CD4-positive, alpha-beta T cell (primary cell): ENCODE results near the gene FAM120B. TPM values are rescaled to one million over a fixed set of nuclear protein-coding genes. Genes with fewer than 3 reads are reported as not detected.
"Not testable (repeated sequence)": the region's sequence is repeated elsewhere in the genome, so short reads cannot be mapped to it uniquely, and the experiment has no call there.

Experiments used
- ATAC-seq: fragments of 200-7000 bp; cut with Tn5 transposase; one replicate; pipeline ENCODE4 v1.10.0; 2022; ENCODE audit warnings: mild to moderate bottlenecking; ENCODE audit not compliant: poor library complexity
- CTCF ChIA-PET: fragments of 350-600 bp; sonication (Branson Sonifier 250); formaldehyde crosslinking; loops from one replicate; lab custom pipeline; 2021; ENCODE audit warnings: antibody characterized with exemption, inconsistent platforms; lab: Charles Lee
- POLR2A ChIA-PET: fragments of 350-600 bp; sonication (Branson Sonifier 250); formaldehyde crosslinking; loops from one replicate; lab custom pipeline; 2021; ENCODE audit warnings: antibody characterized with exemption, inconsistent platforms; lab: Charles Lee
- DNase-seq, 14 experiments: peaks; one replicate each; pipeline ENCODE4 v3.0.0-alpha.2; 2013 to 2020; ENCODE audit warnings: mixed read lengths in 2 of 14
- H3K27ac ChIP-seq, 2 donors: one replicate each; pipeline versions ENCODE4 v1.5.1 to v1.7.0; 2013; ENCODE audit warnings: low read length in 2 of 2, low read depth in 1 of 2, mild to moderate bottlenecking in 1 of 2
- H3K27me3 ChIP-seq, 2 experiments: 1 replicate in 1 of 2; 2 replicates in 1 of 2; pipeline versions ENCODE4 v1.6.1 to v1.7.0; 2013; ENCODE audit warnings: low read length in 2 of 2, control low read depth in 1 of 2, mild to moderate bottlenecking in 1 of 2, moderate library complexity in 1 of 2; ENCODE audit not compliant: insufficient read depth in 2 of 2, control insufficient read depth in 1 of 2
- H3K36me3 ChIP-seq: one replicate; pipeline ENCODE4 v1.6.1; 2013; ENCODE audit warnings: low read length, control low read depth; ENCODE audit not compliant: insufficient read depth
- H3K4me1 ChIP-seq: one replicate; pipeline ENCODE4 v1.6.1; 2013; ENCODE audit warnings: low read length, control low read depth; ENCODE audit not compliant: insufficient read depth
- H3K4me3 ChIP-seq: one replicate; pipeline ENCODE4 v1.5.1; 2013; ENCODE audit warnings: mild to moderate bottlenecking, low read length, moderate library complexity
- H3K9me3 ChIP-seq, 2 experiments: 1 replicate in 1 of 2; 2 replicates in 1 of 2; pipeline versions ENCODE4 v1.6.1 to v1.7.0; 2013; ENCODE audit warnings: low read length in 2 of 2, mild to moderate bottlenecking in 2 of 2, control low read depth in 1 of 2, moderate library complexity in 1 of 2; ENCODE audit not compliant: control insufficient read depth in 1 of 2, insufficient read depth in 1 of 2
- H3K27ac Mint-ChIP-seq: one replicate; pipeline ENCODE4 v1.8.0; 2020; ENCODE audit warnings: mixed read lengths
- H3K27me3 Mint-ChIP-seq: one replicate; pipeline ENCODE4 v1.8.0; 2021; ENCODE audit warnings: mixed read lengths
- H3K36me3 Mint-ChIP-seq: one replicate; pipeline ENCODE4 v1.8.0; 2021; ENCODE audit warnings: low read depth, mixed read lengths
- H3K4me1 Mint-ChIP-seq: one replicate; pipeline ENCODE4 v1.8.0; 2021; ENCODE audit warnings: low read depth, mixed read lengths
- H3K4me3 Mint-ChIP-seq: one replicate; pipeline ENCODE4 v1.8.0; 2020; ENCODE audit warnings: mild to moderate bottlenecking, mixed read lengths
- H3K9me3 Mint-ChIP-seq: one replicate; pipeline ENCODE4 v1.8.0; 2020; ENCODE audit warnings: mixed read lengths
- CTCF ChIP-seq: fragments of 200-600 bp; IDR thresholded peaks from one replicate; pipeline ENCODE4 v1.8.0; 2022; ENCODE audit warnings: antibody characterized with exemption, mild to moderate bottlenecking
- intact Hi-C, 2 experiments: fragments of 100-400 bp; cut with DNase I in 1 of 2; cut with micrococcal nuclease in 1 of 2; formaldehyde crosslinking; loops; one replicate each; pipeline versions ENCODE4 v1.15.1 to v1.9.0; 2023 to 2025; cut with DNase I, micrococcal nuclease
- total RNA-seq, 174 experiments: library from RNA in 2 of 174; stranded (reverse) in 2 of 174; gene quantifications; one replicate each; pipeline ENCODE4 v1.2.3 and lab custom pipeline; 2021 to 2026

The FAM120B gene
- total RNA-seq, 2 experiments from 2014 or later, result 24.1 to 26.7 TPM

GRCh38 chr6:170317076-170317475, 10.5 kb downstream of the FAM120B start:
- Histone ChIP-seq H3K36me3 (peaks cover 33% of the 10 kb centered on the region), H3K9me3 (no peaks in the 10 kb centered on the region), H3K4me3 (no peak overlapping the region), H3K4me1 (peaks cover 9% of the 10 kb centered on the region), H3K27ac (no peak overlapping the region), H3K27me3 (no peaks in the 10 kb centered on the region)
- no peak for TF ChIP-seq CTCF
- H3K27me3 Mint-ChIP-seq, result no peaks in the 10 kb centered on the region
- intact Hi-C loops, result no loop called here
- H3K36me3 Mint-ChIP-seq, result peaks cover 70% of the 10 kb centered on the region
- no peak overlapping the region for H3K4me3 Mint-ChIP-seq
- POLR2A ChIA-PET, result no interaction called here
- ATAC-seq (no peak), DNase-seq (no peak)
- peaks cover 68% of the 10 kb centered on the region for H3K4me1 Mint-ChIP-seq
- no peaks in the 10 kb centered on the region for H3K9me3 Mint-ChIP-seq
- no peak overlapping the region for H3K27ac Mint-ChIP-seq
- CTCF ChIA-PET, result no interaction called here

GRCh38 chr6:170317718-170318117, 11.2 kb downstream of the FAM120B start:
- Mint-ChIP-seq H3K9me3 (no peaks in the 10 kb centered on the region), H3K4me3 (no peak overlapping the region), H3K36me3 (peaks cover 73% of the 10 kb centered on the region), H3K27me3 (no peaks in the 10 kb centered on the region), H3K27ac (no peak overlapping the region), H3K4me1 (peaks cover 70% of the 10 kb centered on the region)
- Histone ChIP-seq H3K9me3 (no peaks in the 10 kb centered on the region), H3K4me1 (peaks cover 9% of the 10 kb centered on the region), H3K36me3 (peaks cover 38% of the 10 kb centered on the region), H3K27ac (no peak overlapping the region), H3K4me3 (no peak overlapping the region), H3K27me3 (no peaks in the 10 kb centered on the region)
- intact Hi-C loops, result no loop called here
- no peak for TF ChIP-seq CTCF
- POLR2A ChIA-PET, result no interaction called here
- no peak for ATAC-seq
- CTCF ChIA-PET, result no interaction called here
- no peak for DNase-seq

- no peak for TF ChIP-seq CTCF
- H3K36me3 Mint-ChIP-seq, result peaks cover 88% of the 10 kb centered on the region
- ATAC-seq (no peak), DNase-seq (no peak)
- intact Hi-C loops, result no loop called here
- Histone ChIP-seq H3K36me3 (peaks cover 77% of the 10 kb centered on the region), H3K4me3 (no peak overlapping the region), H3K4me1 (no peaks in the 10 kb centered on the region), H3K27ac (no peak overlapping the region), H3K9me3 (no peaks in the 10 kb centered on the region), H3K27me3 (no peaks in the 10 kb centered on the region)
- peaks cover 22% of the 10 kb centered on the region for H3K4me1 Mint-ChIP-seq
- no peak overlapping the region for H3K27ac Mint-ChIP-seq
- ChIA-PET CTCF (no interaction called here), POLR2A (no interaction called here)
- H3K27me3 Mint-ChIP-seq, result no peaks in the 10 kb centered on the region
- no peak overlapping the region for H3K4me3 Mint-ChIP-seq
- no peaks in the 10 kb centered on the region for H3K9me3 Mint-ChIP-seq
Observed at GRCh38 chr6:170329321-170329720, 22.8 kb downstream of the FAM120B start.

- H3K27ac Mint-ChIP-seq, intact Hi-C loops, H3K27me3 Mint-ChIP-seq, ATAC-seq, H3K9me3 ChIP-seq, H3K27ac ChIP-seq, H3K4me3 ChIP-seq, POLR2A ChIA-PET, H3K4me1 ChIP-seq, H3K9me3 Mint-ChIP-seq, H3K27me3 ChIP-seq, DNase-seq, H3K4me3 Mint-ChIP-seq: not testable (repeated sequence)
- H3K36me3 Mint-ChIP-seq, result peaks cover 92% of the 10 kb centered on the region
- peaks cover 47% of the 10 kb centered on the region for H3K4me1 Mint-ChIP-seq
- CTCF ChIA-PET, result interaction anchor here (0.7 kb wide), 1 partner anchor 811 kb away, joined by 3 read pairs; no protein-coding TSS in a partner anchor
- peaks cover 39% of the 10 kb centered on the region for H3K36me3 ChIP-seq
Observed at GRCh38 chr6:170335199-170335598, 28.6 kb downstream of the FAM120B start.
